GM19397 (cell line): ENCODE data around the gene SPRR2B.
"Not testable (repeated sequence)": the region's sequence is repeated elsewhere in the genome, so short reads cannot be mapped to it uniquely, and the experiment has no call there.

ENCODE experiments used
- ATAC-seq: cut with Tn5 transposase; IDR thresholded peaks from one replicate; pipeline ENCODE4 v1.9.1; 2021; ENCODE audit warnings: mild to moderate bottlenecking, moderate library complexity; ENCODE audit not compliant: unreplicated experiment

The SPRR2B gene

GRCh38 chr1:153035211-153035610 lies 36.2 kb downstream of the SPRR2B start:
- no peak for ATAC-seq

GRCh38 chr1:153032677-153033308 lies 38.6 kb downstream of the SPRR2B start:
- no peak for ATAC-seq

- ATAC-seq = no peak
These were observed 39.3 kb downstream of the SPRR2B start for GRCh38 chr1:153032073-153032472.

- no peak for ATAC-seq
These were observed 40.5 kb downstream of the SPRR2B start, which contains the start of gene SPRR1B for GRCh38 chr1:153030895-153031294. SPRR1B (plus strand) TSS chr1:153031203; CDS start chr1:153032346, 1,143 bp downstream.

- no peak for ATAC-seq
These were observed 42.6 kb downstream of the SPRR2B start for GRCh38 chr1:153028766-153029165.

GRCh38 chr1:153025797-153026196 lies 45.6 kb downstream of the SPRR2B start:
- no peak for ATAC-seq

GRCh38 chr1:153024413-153024812 lies 47.0 kb downstream of the SPRR2B start:
- ATAC-seq = no peak

- no peak for ATAC-seq
These were observed 48.3 kb downstream of the SPRR2B start for GRCh38 chr1:153023109-153023508.

- ATAC-seq = not testable (repeated sequence)
These were observed 49.1 kb downstream of the SPRR2B start for GRCh38 chr1:153022340-153022739.

- ATAC-seq = not testable (repeated sequence)
These were observed 49.6 kb downstream of the SPRR2B start for GRCh38 chr1:153021829-153022228.
